ENCODE data around the gene REC8. TPM values are rescaled to one million over a fixed set of nuclear protein-coding genes. Genes with fewer than 3 reads are reported as not detected.

Gene REC8
- total and polyA plus RNA-seq, 2 of the 13 experiments (the other 11 are each of a cell fraction or from before 2014, with no cell fraction given) = 3.4 to 14.7 TPM

DNA sequence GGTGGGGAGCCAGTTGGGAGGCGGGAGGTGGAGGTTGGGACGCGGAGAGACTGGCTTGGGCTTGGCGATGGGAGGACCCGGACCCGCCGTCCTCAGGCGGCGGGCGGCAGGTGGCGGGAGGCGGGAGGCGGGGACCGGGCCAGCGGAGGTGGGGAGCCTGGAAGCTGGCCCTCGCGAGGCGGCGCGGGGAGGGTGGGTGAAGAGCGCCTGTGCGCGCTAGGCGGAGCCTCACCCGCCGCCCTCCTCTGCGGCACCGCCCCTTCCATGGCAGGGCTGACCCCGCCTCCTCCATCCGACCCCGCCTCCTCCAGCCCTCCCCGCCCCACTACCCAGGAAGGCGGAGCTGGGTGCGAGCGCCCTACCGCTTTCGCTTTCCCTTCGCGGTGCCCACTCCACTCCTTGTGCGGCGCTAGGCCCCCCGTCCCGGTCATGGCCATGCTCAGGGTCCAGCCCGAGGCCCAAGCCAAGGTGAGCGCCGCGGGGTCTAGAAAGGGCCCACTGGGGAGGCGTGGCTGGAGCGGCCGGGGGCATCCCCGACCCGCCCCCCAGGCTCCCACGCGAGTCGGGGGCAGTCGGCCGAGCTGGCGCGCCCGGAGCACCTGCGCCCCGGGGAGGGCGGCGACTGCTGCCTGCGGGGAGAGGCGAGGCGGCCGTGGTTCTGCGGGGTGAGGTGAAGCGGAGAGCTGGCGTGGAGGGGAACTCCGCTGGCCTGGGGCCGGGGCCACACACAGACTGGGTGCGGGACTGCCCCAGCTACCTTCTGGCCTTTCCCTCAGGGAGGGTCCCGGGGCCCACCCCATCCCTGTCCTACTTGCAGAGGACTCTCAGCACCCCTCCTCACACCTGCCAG is 35.8 kb upstream of the REC8 start, which contains the start of gene PSME1 (continued):
- peak; percentile 86 for TF ChIP-seq HIC2 (CRISPR knock-in tag; IDR thresholded peaks at IDR 0.05; ENCODE audit: low read depth)
- TF ChIP-seq POGZ (CRISPR knock-in tag; IDR thresholded peaks at IDR 0.05) = peak; percentile 79
- no peak; the same call in 1 of the 2 replicates for TF ChIP-seq XBP1 (CRISPR knock-in tag; IDR thresholded peaks at IDR 0.05)
- no peak for TF ChIP-seq FIP1L1 (IDR thresholded peaks at IDR 0.05; ENCODE audit: borderline replicate concordance, insufficient read depth, low read depth, low read length)
- TF ChIP-seq ZNF761 (CRISPR knock-in tag; conservative IDR thresholded peaks at IDR 0.05) = no peak
- TF ChIP-seq HDAC1 (CRISPR knock-in tag; IDR thresholded peaks at IDR 0.05) = no peak
- TF ChIP-seq NCOA1 (CRISPR knock-in tag; IDR thresholded peaks at IDR 0.05) = no peak
- TF ChIP-seq SP5 (CRISPR knock-in tag; IDR thresholded peaks at IDR 0.05; ENCODE audit: borderline replicate concordance, low read depth) = peak; percentile 96
- no peak for TF ChIP-seq ZNF816 (CRISPR knock-in tag; IDR thresholded peaks at IDR 0.05; ENCODE audit: borderline replicate concordance)
- peak; percentile 70; the same call in 1 of the 2 replicates for TF ChIP-seq RELA (CRISPR knock-in tag; IDR thresholded peaks at IDR 0.05)
- TF ChIP-seq NCOA5 (CRISPR knock-in tag; IDR thresholded peaks at IDR 0.05) = no peak
- peak; percentile 72; the same call in 1 of the 2 replicates for TF ChIP-seq HINFP (CRISPR knock-in tag; IDR thresholded peaks at IDR 0.05; ENCODE audit: low read depth)
- TF ChIP-seq ZXDC (CRISPR knock-in tag; IDR thresholded peaks at IDR 0.05) = no peak
- no peak for TF ChIP-seq NR2F6 (IDR thresholded peaks at IDR 0.05)
- TF ChIP-seq NR2F6 (CRISPR knock-in tag; IDR thresholded peaks at IDR 0.05) = peak; percentile 72; the same call in 1 of the 2 replicates
- TF ChIP-seq ZNF674 (CRISPR knock-in tag; IDR thresholded peaks at IDR 0.05; ENCODE audit: low read depth) = 0 out of 2 replicates have a peak, but pooled peaks have one; percentile 0
- TF ChIP-seq ZNF772 (CRISPR knock-in tag; IDR thresholded peaks at IDR 0.05) = peak; percentile 97
- TF ChIP-seq, protein P1, sequence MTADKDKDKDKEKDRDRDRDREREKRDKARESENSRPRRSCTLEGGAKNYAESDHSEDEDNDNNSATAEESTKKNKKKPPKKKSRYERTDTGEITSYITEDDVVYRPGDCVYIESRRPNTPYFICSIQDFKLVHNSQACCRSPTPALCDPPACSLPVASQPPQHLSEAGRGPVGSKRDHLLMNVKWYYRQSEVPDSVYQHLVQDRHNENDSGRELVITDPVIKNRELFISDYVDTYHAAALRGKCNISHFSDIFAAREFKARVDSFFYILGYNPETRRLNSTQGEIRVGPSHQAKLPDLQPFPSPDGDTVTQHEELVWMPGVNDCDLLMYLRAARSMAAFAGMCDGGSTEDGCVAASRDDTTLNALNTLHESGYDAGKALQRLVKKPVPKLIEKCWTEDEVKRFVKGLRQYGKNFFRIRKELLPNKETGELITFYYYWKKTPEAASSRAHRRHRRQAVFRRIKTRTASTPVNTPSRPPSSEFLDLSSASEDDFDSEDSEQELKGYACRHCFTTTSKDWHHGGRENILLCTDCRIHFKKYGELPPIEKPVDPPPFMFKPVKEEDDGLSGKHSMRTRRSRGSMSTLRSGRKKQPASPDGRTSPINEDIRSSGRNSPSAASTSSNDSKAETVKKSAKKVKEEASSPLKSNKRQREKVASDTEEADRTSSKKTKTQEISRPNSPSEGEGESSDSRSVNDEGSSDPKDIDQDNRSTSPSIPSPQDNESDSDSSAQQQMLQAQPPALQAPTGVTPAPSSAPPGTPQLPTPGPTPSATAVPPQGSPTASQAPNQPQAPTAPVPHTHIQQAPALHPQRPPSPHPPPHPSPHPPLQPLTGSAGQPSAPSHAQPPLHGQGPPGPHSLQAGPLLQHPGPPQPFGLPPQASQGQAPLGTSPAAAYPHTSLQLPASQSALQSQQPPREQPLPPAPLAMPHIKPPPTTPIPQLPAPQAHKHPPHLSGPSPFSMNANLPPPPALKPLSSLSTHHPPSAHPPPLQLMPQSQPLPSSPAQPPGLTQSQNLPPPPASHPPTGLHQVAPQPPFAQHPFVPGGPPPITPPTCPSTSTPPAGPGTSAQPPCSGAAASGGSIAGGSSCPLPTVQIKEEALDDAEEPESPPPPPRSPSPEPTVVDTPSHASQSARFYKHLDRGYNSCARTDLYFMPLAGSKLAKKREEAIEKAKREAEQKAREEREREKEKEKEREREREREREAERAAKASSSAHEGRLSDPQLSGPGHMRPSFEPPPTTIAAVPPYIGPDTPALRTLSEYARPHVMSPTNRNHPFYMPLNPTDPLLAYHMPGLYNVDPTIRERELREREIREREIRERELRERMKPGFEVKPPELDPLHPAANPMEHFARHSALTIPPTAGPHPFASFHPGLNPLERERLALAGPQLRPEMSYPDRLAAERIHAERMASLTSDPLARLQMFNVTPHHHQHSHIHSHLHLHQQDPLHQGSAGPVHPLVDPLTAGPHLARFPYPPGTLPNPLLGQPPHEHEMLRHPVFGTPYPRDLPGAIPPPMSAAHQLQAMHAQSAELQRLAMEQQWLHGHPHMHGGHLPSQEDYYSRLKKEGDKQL (CRISPR knock-in tag; IDR thresholded peaks at IDR 0.05; ENCODE audit: low read depth) = 0 out of 2 replicates have a peak, but pooled peaks have one; percentile 57

Data from HepG2 (cell line).